OCI-LY7 (cell line): ENCODE data around the gene DDC. TPM values are rescaled to one million over a fixed set of nuclear protein-coding genes. Genes with fewer than 3 reads are reported as not detected.
A peak's percentile ranks its signal among the peaks of the same experiment; 100 is the strongest.

Source experiments
- BruUV-seq: library from RNA; stranded (reverse); fragments of 400-500 nt; replicated peaks from 2 replicates; lab custom pipeline; 2021; lab: Mats Ljungman, UMichigan
- CTCF ChIA-PET: fragments of 300-600 bp; sonication (Branson Sonifier 250); formaldehyde crosslinking; loops from one replicate; lab custom pipeline; 2022; ENCODE audit warnings: antibody characterized with exemption; ENCODE audit not compliant: unreplicated experiment; lab: Charles Lee
- POLR2A ChIA-PET: fragments of 300-600 bp; sonication (Branson Sonifier 250); formaldehyde crosslinking; loops from one replicate; lab custom pipeline; 2022; ENCODE audit warnings: antibody characterized with exemption; lab: Charles Lee
- DNase-seq: peaks from one replicate; pipeline ENCODE4 v3.0.0-alpha.2; 2015; ENCODE audit warnings: low spot score
- H2AFZ ChIP-seq: fragments of 200-600 bp; sonication (generic), shearing (Covaris generic); 2 replicates; pipeline ENCODE4 v1.6.1; 2014; ENCODE audit warnings: mild to moderate bottlenecking, antibody characterized with exemption, low read length, moderate library complexity
- H3K27ac ChIP-seq: fragments of 200-600 bp; sonication (generic); 2 replicates; pipeline ENCODE4 v1.5.1; 2014; ENCODE audit warnings: mixed run types, low read depth, mild to moderate bottlenecking, moderate library complexity, low read length, inconsistent platforms; ENCODE audit not compliant: poor library complexity, severe bottlenecking
- H3K36me3 ChIP-seq: fragments of 200-600 bp; sonication (generic); 2 replicates; pipeline ENCODE4 v1.6.1; 2014; ENCODE audit warnings: mild to moderate bottlenecking, antibody characterized with exemption, low read length, moderate library complexity, mixed read lengths; ENCODE audit not compliant: insufficient read depth
- H3K4me1 ChIP-seq: fragments of 200-600 bp; sonication (generic); 2 replicates; pipeline ENCODE4 v1.5.1; 2014; ENCODE audit warnings: mild to moderate bottlenecking, low read length; ENCODE audit not compliant: insufficient read depth, poor library complexity, severe bottlenecking
- H3K4me2 ChIP-seq: fragments of 200-600 bp; sonication (generic); 2 replicates; pipeline ENCODE4 v1.6.1; 2014; ENCODE audit warnings: mild to moderate bottlenecking, low read length
- H3K4me3 ChIP-seq: fragments of 200-600 bp; sonication (generic); 2 replicates; pipeline ENCODE4 v1.5.1; 2014; ENCODE audit warnings: mild to moderate bottlenecking, low read depth, low read length; ENCODE audit not compliant: poor library complexity, severe bottlenecking
- H3K79me2 ChIP-seq: fragments of 200-600 bp; sonication (generic); 2 replicates; pipeline ENCODE4 v1.6.1; 2016; ENCODE audit warnings: low read depth, mild to moderate bottlenecking, low read length, moderate library complexity, mixed read lengths; ENCODE audit not compliant: insufficient read depth
- H3K9me2 ChIP-seq: fragments of 200-600 bp; sonication (generic); 2 replicates; pipeline ENCODE4 v1.6.1; 2016; ENCODE audit warnings: mild to moderate bottlenecking, low read length, mixed read lengths; ENCODE audit not compliant: insufficient read depth
- H3K9me3 ChIP-seq: fragments of 200-600 bp; sonication (generic); 2 replicates; pipeline ENCODE4 v1.6.1; 2014; ENCODE audit warnings: mild to moderate bottlenecking, mixed run types, low read length, mixed read lengths
- H4K20me1 ChIP-seq: fragments of 200-600 bp; sonication (generic); 2 replicates; pipeline ENCODE4 v1.6.1; 2014; ENCODE audit warnings: mild to moderate bottlenecking, antibody characterized with exemption, low read length, moderate library complexity, mixed read lengths; ENCODE audit not compliant: insufficient read depth
- EZH2phosphoT487 ChIP-seq: fragments of 200-600 bp; sonication (generic); IDR thresholded peaks from 2 replicates; pipeline ENCODE4 v1.6.1; 2018; ENCODE audit warnings: low read depth, borderline replicate concordance, mild to moderate bottlenecking, mixed run types, antibody characterized with exemption, low read length, moderate library complexity, mixed read lengths
- intact Hi-C: fragments of 100-400 bp; cut with micrococcal nuclease; formaldehyde crosslinking; loops from one replicate; pipeline ENCODE4 v1.10.0; 2022; ENCODE audit not compliant: unreplicated experiment
- total RNA-seq, 2 experiments: library from RNA; depleted of rRNA in 1 of 2; stranded (reverse); fragments of >200 nt in 1 of 2; shearing (Covaris generic) in 1 of 2; gene quantifications; 2 replicates each; pipeline ENCODE4 v1.2.3, GENCODE V29; 2014 to 2022
- TF ChIP-seq, protein P1 (sequence below): fragments of 200-600 bp; sonication (generic); conservative IDR thresholded peaks from 2 replicates; pipeline ENCODE4 v1.5.1; 2014; ENCODE audit warnings: mild to moderate bottlenecking, antibody characterized with exemption, low read length, moderate library complexity, mixed read lengths

DDC gene
- total RNA-seq, 2 experiments from 2014 or later: not detected

DNA sequence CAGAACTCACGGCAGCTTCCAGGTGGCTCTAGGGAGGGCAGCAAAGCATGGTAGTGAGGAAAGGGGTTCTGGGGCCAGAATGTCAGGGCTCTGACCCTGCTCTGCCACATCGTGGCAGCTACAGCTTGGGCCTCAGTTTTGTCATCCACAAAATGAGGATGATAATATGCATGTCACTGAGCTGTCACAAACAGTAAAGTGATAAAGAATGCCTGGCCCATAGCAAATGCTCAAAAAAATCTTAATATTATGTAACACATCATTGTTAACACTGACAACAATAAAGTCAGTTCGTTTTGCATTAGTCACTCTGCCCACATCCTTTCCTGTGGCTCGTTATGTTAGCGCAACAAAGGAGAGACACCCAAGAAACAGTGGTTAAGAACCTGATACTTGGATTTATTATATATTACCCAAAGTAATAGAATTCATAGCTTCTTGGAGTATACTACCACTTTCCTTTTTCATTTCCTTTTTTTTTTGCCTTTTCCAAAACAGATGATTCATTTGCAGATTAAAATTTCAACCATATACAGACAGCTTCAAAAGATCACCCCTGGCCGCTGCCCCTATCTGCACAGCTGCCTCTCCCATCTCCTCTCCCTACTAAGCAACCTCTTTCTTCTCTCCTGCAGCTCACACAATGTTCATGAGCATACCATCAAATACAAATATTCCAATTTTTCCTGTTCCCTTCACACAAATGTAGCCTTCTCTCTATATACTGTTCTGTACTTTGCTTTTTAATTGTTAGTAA, 45.5 kb upstream of the DDC start:
- H3K4me1 ChIP-seq: no peaks in the 10 kb centered on the region
- H4K20me1 ChIP-seq: no peaks in the 10 kb centered on the region
- no peak overlapping the region for H3K27ac ChIP-seq
- no peaks in the 10 kb centered on the region for H3K9me2 ChIP-seq
- DNase-seq: no peak
- H3K79me2 ChIP-seq: no peaks in the 10 kb centered on the region
- intact Hi-C loops: no loop called here
- H3K36me3 ChIP-seq: no peaks in the 10 kb centered on the region
- no TSS peak for BruUV-seq
- ChIA-PET POLR2A (no interaction called here), CTCF (no interaction called here)
- H3K4me2 ChIP-seq: no peak overlapping the region
- TF ChIP-seq, protein P1, sequence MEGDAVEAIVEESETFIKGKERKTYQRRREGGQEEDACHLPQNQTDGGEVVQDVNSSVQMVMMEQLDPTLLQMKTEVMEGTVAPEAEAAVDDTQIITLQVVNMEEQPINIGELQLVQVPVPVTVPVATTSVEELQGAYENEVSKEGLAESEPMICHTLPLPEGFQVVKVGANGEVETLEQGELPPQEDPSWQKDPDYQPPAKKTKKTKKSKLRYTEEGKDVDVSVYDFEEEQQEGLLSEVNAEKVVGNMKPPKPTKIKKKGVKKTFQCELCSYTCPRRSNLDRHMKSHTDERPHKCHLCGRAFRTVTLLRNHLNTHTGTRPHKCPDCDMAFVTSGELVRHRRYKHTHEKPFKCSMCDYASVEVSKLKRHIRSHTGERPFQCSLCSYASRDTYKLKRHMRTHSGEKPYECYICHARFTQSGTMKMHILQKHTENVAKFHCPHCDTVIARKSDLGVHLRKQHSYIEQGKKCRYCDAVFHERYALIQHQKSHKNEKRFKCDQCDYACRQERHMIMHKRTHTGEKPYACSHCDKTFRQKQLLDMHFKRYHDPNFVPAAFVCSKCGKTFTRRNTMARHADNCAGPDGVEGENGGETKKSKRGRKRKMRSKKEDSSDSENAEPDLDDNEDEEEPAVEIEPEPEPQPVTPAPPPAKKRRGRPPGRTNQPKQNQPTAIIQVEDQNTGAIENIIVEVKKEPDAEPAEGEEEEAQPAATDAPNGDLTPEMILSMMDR: no peak
- TF ChIP-seq EZH2phosphoT487: no peak
- no peaks in the 10 kb centered on the region for H3K9me3 ChIP-seq
- no peak overlapping the region for H2AFZ ChIP-seq
- no peak overlapping the region for H3K4me3 ChIP-seq

DNA sequence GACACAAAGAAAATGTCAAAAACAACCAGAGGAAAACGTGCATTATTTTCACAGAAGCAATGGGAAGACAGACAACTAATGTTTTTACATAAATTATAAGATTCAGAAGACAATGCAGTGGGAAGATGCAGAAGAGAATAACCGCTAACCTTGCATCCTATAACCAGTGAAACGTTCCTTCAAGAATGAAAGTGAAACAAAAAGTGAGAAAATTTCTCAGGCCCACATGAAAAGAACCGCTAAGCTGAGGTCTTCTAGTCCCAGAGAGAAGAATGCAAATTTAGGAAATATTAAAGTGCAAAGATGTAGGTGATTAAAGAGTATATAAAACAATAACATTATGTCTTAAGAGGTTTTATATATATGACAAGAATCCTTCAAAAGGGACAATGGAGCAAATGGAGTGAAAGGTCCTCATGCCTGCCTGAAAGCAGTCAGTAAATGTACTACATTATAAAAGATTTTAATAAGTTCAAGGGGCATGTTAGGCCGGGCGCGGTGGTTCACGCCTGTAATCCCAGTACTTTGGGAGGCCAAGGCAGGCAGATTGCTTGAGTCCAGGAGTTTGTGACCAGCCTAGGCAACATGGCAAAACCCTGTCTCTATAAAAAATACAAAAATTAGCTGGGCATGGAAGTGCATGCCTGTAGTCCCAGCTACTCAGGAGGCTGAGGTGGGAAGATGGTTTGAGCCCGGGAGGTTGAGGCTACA, 43.1 kb upstream of the DDC start:
- Histone ChIP-seq H3K9me3 (no peaks in the 10 kb centered on the region), H3K4me3 (no peak overlapping the region), H3K4me1 (no peaks in the 10 kb centered on the region), H3K79me2 (no peaks in the 10 kb centered on the region), H2AFZ (no peak overlapping the region), H4K20me1 (no peaks in the 10 kb centered on the region), H3K9me2 (no peaks in the 10 kb centered on the region), H3K36me3 (no peaks in the 10 kb centered on the region), H3K27ac (no peak overlapping the region), H3K4me2 (no peak overlapping the region)
- peak; percentile 10 for DNase-seq
- POLR2A ChIA-PET: interaction anchor here (0.8 to 0.9 kb wide), 2 partner anchors 15 to 26 kb away, joined by 3 to 4 read pairs; no protein-coding TSS in a partner anchor
- no TSS peak for BruUV-seq
- intact Hi-C loops: loop anchor here (10.0 kb wide), 1 partner anchor 56 kb away; no protein-coding TSS in a partner anchor
- CTCF ChIA-PET: interaction anchor here (0.6 kb wide), 1 partner anchor 554 kb away, joined by 4 read pairs; no protein-coding TSS in a partner anchor
- TF ChIP-seq EZH2phosphoT487: no peak
- TF ChIP-seq, protein P1: no peak
